COR-L47 (cell line): ENCODE data around the gene AKR1C1.
"Not testable (repeated sequence)": the region's sequence is repeated elsewhere in the genome, so short reads cannot be mapped to it uniquely, and the experiment has no call there.

Experiments
- DNase-seq: peaks from one replicate; lab custom pipeline; 2025; lab: John Stamatoyannopoulos, UW

Gene AKR1C1

DNA sequence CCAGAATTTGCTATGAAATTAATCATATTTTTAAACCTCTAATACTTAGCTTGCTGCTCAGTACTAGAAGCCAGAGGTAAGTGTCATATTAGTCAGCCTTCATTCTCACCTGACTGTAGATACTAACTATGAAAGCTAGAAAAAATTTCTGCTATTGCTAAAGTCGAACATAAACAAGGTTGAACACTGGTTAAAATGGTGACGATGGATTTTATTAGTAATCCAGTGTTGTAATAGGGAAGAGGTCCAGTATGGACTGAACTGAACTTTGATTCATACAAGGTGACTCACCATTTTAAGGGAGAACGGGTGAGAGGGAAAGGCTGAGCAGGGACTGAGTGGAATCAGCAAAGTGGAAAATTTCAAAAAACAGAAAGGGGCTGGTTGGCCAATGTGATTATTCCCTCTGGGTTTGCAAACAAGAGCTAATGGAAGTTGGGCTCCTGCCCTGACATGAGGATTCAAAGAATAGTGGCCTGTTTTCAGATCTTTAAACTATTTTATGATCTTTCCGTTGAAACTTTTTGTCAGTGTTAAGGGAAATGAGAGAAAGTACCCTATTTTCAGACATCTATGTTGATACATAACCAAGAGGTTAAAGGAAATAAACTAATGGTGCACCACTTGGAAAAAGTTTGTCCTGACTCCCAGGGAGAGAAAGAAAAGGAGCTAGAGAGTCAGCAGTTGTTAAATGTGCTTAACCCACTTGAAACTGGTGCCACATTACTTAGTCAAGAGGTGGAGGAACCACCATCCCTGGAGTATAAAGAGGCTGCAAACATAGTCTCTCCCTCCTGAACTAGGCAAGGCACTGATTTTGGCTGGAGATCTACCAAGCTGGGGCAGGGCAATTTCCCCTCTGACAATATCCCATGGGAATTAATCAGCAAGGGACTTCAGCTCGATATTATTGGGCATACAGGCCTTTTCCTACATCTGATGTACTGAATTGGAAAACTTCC is 15.3 kb upstream of the AKR1C1 start:
- no peak for DNase-seq

DNA sequence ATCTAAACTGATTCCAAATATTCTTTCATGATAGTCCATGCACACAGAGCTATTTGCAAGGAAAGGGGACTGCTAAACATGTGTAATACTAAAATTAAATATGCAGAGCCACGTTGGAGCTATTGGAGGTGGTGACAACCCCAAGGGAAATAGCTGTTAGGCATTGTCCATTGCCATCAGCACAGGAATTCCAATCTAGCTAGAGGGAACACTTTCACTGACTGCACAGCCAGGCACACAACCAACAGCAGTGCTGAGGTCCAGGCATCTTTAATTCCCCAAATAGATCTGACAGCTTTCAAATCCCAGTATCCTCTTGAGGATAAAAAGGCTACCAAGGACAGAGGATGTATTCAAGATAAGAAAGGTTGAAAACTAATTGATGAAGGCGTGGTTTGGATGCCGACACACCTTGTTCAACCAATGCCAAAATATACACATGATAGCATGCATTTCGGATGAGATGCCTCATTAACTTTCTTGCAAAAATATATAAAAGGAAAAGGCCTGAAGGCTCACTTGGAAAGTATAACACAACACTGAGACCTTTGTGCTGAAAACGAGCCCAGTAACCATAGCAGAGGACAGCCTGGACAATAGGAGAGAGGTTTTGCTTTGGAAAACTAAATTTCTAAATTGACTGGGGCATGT is 11.6 kb upstream of the AKR1C1 start:
- DNase-seq, result not testable (repeated sequence)

DNA sequence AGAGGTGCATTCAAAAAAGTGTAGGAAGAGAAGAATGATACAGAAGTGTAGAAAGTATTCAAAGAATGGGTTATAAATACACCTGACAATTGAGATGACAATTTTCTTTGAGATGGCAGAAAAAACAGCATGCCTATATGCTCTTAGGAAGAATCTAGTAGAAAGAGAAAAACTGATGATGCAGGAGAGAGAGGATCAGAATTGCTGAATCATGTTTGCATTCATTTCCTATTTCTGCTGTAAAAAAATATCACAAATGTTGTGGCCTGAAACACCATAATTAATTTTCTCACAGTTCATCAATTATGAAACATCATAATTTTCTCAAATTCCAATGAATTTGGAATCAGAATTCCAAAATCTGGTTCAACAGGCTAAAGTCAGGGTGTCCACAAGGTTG is 9.8 kb upstream of the AKR1C1 start:
- no peak for DNase-seq

DNA sequence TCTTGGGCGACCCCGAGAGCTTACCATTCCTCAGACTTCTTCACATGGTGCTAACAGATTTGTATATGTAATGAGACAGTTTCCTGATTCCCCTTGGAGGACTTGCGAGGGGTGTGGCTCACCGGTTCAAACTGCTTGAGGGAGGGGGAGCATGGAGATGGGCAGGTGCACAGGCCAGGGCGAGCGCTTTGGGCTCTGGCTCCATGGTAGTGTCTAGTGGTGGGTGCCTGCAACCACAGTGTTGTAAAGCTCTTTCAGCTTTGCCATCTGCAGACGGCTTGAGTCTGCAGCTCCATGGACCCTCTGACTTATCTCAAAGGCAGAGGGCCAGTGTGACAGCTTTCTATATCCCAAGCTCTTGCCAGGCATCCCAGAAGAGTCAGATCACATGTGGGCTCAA is 7.1 kb upstream of the AKR1C1 start:
- not testable (repeated sequence) for DNase-seq

DNA sequence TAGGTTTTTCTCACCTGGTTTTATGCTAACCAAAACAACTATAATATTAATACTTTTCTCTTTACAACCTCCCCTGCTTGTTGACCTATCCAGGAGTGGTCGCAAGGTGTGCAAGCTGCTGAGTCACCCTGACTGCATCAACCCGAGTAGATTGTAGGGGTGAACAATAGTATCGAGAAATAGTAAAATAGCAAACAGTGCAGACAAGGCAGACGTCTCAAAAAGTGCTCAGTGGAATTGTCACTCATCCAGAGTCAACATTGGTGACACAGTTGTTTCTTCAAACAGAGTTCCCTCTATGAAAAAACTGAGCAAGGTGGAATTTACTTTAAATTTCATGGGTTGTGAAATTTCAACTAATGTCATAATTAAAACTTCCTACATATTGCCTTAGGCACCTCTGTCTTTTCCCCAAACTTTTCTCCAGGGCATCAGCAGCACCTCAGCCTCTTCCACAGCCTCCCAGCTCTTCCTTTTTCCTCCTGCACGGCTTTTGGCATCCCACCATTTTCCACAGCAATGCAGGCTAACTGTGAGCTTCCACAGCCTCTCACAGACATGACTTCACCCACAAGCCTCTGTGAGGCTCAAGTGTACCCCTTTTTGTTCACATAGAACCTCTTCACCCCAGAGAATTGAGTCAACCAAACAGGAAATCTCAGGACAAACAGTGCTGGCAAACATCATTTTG is 6.1 kb upstream of the AKR1C1 start:
- not testable (repeated sequence) for DNase-seq

DNA sequence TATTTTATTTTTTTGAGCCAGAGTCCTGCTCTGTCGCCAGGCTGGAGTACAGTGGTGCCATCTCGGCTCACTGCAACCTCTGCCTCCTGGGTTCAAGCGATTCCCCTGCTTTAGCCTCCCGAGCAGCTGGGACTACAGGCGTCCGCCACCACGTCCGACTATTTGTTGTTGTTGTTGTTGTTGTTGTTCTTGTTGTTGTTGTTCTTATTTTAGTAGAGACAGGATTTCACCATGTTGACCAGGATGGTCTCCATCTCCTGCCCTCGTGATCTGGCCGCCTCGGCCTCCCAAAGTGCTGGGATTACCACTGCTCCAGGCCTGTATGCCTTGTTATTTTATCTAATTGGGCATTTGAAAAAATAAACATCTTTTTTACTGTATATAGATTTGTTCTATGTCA is 1.7 kb upstream of the AKR1C1 start:
- not testable (repeated sequence) for DNase-seq

DNA sequence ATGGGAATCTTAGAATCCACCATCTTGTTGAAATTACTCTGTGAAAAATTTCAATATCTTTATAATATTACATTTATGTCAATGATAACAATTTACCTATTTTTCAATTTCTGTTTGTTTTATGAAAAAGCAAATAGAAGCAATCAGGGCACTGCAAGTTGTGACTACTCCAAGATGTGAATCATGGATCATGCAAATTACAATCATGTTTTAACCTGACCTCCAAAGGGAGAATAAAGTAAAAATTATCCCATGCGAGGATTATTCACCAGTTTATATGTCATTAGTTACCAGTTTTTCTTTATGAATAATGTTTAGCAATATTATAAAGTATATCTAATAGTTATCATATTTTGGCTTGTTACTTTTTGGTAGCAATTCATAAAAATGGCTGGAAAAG is 907 bp upstream of the AKR1C1 start:
- DNase-seq, result not testable (repeated sequence)

DNA sequence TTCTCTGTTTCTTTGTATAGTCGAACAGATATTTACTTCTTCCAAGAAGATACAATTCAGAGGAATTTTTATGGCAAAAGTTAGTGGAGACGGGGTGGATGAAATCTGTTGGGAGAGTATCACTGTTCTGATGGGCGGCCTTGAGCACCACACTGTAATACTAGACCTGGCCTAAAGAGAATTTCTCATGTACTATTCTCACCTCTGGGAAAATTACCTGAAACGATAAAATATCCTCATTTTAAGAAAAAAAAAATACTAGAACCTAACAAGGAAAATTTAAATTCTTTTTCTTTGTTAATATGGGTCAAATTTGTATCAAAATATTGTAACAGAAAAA is 570 bp downstream of the AKR1C1 start:
- not testable (repeated sequence) for DNase-seq

DNA sequence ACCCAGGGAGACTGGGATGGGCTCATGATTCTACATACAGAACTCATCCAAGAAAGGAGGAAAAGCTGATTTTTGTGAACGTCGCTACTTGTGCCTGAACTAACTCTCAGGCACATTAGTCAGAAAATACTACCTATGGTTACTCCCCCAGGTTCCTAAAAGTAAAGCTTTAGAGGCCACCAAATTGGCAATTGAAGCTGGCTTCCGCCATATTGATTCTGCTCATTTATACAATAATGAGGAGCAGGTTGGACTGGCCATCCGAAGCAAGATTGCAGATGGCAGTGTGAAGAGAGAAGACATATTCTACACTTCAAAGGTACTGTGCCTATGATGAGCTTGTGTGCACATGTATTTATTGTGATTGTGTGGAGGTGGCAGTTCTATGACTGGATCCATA is 2.5 kb downstream of the AKR1C1 start:
- DNase-seq, result not testable (repeated sequence)

DNA sequence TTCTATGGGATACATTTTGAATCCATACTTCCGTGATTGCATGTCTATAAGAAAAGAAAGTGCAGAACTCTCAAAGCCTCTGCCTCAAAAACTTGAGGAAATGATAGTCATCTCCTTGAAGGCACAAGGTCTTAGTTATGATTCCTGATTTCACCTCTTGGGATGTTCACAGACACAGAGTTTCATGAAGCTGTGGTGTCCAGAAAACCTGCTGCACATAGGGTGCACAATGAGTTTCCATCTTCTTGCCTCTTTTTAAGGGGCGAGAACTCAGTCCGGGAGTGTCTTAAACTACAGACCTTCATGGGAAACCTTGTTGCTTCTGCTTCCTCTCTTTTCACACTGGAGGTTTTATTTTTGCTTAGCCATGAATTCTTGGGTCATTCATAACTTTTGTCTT is 4.0 kb downstream of the AKR1C1 start:
- not testable (repeated sequence) for DNase-seq

DNA sequence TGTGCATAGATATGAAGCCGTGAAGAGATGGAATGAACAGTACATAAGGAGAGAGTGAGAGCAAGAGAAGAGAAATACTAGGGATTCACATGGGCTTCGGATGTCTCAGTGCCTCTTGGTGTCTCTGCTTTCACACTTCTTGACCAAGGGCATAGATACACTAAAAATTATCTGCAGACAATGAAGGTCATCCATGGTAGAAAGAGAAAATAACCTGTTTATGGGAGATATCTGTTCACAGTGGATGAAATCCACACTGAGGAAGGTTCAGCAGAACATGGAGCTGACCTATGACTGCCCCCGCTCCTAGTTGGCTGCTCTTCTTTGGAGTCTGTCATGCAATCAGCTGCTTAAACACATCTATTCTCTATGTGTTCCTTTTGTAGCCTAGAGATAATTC is 6.1 kb downstream of the AKR1C1 start:
- DNase-seq, result not testable (repeated sequence)

DNA sequence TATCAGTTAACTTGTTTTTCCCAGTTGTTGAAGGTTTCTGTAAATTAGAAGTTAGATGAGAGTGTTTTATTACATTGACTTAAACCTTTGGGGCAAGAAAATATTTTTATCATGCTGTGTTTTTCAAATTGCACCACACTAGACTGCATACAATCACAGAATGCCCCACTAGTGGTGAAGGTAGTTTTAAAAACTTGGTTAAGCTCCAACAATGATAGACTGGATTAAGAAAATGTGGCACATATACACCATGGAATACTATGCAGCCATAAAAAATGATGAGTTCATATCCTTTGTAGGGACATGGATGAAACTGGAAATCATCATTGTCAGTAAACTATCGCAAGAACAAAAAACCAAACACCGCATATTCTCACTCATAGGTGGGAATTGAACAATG is 7.1 kb downstream of the AKR1C1 start:
- not testable (repeated sequence) for DNase-seq

DNA sequence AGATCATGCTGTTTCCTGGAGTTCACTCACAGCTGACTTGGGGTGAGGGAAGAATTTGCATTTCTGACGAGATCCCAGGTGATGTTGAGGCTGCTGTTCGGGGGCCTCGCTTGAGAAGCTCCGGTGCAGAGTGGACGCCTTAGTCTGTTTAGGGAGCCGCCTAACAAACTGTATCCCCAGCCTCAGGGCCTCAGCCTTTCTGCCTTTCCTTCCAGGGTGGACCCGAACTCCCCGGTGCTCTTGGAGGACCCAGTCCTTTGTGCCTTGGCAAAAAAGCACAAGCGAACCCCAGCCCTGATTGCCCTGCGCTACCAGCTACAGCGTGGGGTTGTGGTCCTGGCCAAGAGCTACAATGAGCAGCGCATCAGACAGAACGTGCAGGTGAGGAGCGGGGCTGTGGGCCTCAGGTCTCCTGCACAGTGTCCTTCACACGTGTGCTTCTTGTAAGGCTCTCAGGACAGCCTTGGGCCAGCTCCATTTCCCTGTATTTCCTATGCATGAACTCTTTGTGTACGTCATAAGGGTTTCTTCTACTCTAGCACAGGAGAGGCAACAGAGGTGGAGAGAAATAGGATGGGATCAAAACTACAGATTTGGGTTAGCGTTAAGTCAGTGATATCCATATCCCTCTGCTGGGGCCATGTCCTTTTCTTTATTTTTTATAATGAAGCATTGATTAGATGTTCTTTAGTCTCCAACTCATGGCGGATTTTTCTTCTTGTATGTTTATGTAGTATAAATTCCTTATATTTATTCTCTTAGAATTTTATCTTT is 9.3 kb downstream of the AKR1C1 start:
- not testable (repeated sequence) for DNase-seq

DNA sequence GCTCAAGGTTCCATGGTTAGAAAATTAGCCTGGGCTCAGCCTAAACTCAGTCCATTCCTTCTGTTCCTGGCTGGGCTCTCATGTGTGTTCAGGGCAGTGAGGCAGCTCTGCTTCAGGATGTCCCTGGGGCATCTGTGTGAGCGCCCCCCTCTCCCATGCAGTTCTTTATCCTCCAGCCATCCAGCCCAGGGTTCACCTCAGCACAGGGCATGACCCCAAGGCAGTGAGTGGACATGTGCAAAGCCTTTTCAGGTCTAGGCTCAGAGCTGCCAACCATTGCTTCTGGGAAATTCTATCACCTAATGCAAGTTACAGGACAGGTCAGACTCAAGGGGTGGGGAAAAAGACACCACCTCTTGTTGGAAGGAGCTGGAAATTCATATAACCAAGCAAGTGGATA is 10.1 kb downstream of the AKR1C1 start:
- DNase-seq, result not testable (repeated sequence)

DNA sequence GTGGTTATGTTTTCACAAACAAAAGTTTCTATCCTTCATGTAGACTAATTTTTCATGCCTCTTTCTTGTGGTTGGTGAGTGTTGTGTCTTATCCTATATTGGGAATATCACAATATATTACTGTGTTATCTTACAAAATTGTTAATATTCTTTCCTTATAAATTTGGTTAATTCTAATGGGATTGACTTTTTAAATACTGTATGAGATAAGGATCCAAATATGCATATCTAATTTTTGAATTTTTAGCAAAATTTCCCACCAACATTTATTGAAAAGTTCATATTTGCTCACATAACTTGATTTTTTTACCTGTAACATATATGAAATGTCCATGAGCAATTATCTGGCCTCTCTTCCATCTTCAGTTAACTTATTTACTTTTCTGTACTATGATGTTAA is 11.2 kb downstream of the AKR1C1 start:
- DNase-seq, result not testable (repeated sequence)

DNA sequence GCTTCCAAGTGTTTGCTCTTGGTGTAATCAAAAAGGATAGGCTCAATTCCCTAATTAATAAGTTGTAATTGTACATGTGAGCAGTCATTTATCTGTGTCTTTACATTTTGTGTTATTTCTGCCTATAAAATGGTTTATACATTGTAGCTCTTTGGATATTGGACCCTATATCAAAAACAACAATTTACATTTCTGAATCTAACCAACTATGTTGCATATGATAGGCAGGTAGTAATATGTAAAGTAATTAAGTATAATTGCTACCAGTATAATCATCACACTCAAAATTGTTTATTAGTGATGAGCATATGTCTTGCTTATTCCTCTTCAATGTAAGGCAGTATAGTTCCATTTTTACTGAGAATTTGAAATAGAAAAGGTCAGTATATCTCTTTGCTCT is 13.8 kb downstream of the AKR1C1 start:
- DNase-seq, result no peak

DNA sequence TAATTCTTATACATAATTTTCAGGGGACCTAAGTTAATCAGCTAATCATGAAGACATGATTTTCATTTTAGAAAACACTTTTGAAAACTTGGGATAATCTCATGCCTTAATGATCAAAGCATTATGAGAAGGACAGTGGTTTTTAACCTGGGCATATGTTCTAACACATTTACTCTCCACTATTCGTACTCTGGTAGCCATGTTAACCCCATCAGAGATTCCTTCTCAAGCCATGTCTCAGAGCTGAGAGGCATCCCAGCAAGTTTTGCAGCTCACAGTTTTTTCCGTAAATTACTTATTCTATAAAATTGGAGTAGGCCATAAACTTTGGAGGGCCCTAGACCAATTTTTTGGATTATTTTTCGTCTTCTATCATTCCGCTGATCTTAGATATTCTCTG is 15.7 kb downstream of the AKR1C1 start:
- DNase-seq, result no peak

DNA sequence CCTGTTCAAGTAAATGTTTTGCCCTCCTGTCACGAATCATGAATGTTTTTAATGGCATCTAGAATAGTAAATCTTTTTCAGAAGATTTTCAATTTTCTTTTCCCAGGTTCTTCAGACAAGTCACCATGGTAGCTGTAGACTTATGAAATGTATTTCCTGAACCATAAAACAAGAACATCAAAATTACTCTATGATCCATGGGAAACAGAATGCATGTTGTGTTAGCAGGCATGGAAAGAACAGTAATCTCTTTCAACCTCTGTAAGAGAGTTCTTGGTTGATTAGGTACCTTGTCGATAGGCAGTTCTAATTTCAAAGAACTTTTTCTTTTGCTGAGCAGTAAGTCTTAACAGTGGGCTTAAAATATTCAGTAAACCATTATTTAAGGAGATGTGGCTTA is 17.6 kb downstream of the AKR1C1 start:
- no peak for DNase-seq

DNA sequence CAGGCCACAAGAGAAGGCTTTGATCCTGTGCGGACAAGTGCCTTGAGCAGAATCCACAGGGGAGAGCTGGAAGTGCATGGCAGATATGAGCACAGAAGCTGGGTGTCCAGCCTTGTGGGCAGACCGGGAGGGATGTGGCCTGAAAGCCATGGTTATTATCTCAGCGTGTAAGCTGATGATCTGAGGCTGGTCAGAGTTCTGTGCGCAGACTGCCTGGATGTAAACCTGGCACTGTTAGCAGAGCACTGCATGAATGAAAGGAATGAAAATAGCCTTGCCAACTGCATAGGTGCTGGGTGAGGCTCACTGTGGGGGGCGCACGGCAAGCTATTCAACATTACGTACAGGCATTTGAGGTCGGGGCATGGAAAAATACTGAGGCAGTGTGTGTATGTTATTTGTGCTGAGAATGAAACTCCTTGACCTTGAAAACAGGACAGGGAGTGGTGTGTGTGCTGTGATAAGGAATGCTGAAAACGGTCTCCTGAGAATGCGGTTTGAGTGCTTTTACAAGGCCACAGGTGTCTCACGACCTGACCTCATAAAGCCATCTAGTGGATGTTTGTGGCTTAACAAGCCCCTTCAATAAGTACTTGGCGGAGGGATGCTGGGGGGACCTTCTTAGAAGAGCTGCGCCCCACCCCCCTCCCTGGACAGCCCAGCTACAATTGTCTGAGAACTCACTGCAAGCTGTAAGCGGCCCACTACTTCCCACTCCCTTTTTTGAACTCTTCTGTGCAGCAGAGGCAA is 18.7 kb downstream of the AKR1C1 start:
- no peak for DNase-seq

DNA sequence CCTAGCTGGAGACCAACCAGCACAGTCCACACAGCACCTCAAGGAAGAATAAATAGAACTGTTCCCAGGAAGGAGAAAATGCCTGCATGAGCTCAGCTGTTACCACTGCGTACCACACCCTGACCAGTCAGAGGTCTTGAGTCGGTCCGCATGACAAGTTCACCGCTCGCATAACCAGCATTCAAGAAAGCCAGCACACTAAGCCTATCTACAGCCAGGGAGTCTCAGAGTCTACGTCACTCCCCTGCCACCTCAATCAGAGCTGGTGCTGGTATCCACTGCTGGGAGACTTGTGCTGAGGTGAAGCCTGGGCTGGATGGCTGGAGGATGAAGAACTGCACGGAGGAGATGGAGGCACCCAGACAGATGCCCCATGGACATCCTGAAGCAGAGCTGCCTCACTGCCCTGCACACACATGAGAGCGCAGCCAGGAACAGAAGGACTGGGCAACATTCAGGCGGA is 19.6 kb downstream of the AKR1C1 start:
- DNase-seq, result no peak

DNA sequence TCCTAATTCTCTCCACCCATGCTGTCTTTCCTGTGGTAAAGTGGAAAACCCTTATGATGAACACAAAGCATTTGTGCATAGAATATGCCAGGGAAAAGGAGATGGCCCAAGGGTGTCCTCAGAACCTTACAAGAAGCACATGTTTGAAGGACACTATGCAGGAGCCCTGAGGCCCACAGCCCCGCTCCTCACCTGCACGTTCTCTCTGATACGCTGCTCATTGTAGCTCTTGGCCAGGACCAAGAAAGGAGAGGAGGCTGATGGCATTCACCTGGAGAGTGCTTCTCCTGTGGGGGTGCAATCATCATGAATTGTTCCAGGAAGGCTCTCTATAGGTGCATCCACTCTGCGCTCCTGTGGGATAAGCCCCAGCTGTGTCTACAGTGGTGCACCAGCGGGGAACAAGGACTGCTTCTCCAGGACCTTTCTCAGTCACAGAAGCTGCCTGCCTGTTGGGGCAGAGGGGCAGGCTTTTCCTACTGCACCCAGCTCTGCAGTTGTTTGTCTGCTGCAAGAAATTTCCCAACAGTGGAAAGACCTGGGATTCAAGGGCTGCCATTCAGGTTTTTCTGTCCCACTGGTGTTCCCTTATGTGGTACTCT is 20.5 kb downstream of the AKR1C1 start:
- DNase-seq, result no peak
